GM13976 (cell line): ENCODE measurements around the gene HOXA11.
A peak's percentile ranks its signal among the peaks of the same experiment; 100 is the strongest.

Source experiments
- DNase-seq: peaks from one replicate; pipeline ENCODE4 v3.0.0; 2012; ENCODE audit warnings: low spot score
- in situ Hi-C: fragments of 300-500 bp; cut with MboI; formaldehyde crosslinking; loops from one replicate; pipeline ENCODE4 v1.12.0; 2022; ENCODE audit warnings: low sequenced_read_pairs, mixed read lengths, inconsistent platforms; ENCODE audit not compliant: unreplicated experiment
- TF ChIP-seq, protein P1 (sequence below): IDR thresholded peaks from 2 replicates; pipeline ENCODE4 v1.5.1; 2012; ENCODE audit warnings: borderline replicate concordance, mild to moderate bottlenecking; ENCODE audit not compliant: insufficient read depth; ENCODE audit errors: extremely low read depth, missing control alignments, control extremely low read depth

The HOXA11 gene

DNA sequence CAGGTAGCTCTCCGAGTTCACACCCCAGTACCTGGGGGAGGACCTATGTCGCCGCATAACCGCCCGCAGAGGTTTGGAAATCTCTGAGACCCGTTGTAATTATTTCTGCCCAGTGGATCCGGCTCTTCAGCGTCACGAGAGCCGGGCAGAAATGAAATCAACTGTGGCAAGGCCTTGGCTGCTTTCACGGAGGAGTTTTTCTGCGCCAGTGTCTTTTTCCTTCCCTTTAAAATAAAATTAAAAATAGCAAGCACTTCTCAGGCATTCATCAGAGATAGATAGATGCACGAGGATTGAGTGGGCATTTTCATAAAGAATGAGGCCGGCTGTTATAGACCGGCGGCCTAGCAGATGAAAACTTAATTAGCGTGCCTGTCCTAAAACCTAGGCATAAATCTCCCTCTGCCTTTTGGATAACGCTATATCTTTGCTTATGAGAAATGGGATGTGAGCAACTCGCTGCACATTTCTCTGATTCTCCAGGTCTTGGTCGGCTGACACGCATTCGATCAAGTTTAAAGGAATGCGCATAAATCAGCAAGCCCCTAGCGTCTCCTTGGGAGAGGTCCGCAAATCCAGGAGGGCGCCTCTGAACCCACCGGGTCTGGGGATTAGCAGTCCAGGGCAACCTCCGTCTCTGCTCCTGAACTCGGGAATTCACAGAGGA is 8.4 kb upstream of the HOXA11 start:
- DNase-seq, result no peak
- in situ Hi-C loops, result loop anchor here (10.0 kb wide), 2 partner anchors 51 to 731 kb away; partner anchors contain the start of gene EVX1
- TF ChIP-seq, protein P1, sequence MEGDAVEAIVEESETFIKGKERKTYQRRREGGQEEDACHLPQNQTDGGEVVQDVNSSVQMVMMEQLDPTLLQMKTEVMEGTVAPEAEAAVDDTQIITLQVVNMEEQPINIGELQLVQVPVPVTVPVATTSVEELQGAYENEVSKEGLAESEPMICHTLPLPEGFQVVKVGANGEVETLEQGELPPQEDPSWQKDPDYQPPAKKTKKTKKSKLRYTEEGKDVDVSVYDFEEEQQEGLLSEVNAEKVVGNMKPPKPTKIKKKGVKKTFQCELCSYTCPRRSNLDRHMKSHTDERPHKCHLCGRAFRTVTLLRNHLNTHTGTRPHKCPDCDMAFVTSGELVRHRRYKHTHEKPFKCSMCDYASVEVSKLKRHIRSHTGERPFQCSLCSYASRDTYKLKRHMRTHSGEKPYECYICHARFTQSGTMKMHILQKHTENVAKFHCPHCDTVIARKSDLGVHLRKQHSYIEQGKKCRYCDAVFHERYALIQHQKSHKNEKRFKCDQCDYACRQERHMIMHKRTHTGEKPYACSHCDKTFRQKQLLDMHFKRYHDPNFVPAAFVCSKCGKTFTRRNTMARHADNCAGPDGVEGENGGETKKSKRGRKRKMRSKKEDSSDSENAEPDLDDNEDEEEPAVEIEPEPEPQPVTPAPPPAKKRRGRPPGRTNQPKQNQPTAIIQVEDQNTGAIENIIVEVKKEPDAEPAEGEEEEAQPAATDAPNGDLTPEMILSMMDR, result no peak

DNA sequence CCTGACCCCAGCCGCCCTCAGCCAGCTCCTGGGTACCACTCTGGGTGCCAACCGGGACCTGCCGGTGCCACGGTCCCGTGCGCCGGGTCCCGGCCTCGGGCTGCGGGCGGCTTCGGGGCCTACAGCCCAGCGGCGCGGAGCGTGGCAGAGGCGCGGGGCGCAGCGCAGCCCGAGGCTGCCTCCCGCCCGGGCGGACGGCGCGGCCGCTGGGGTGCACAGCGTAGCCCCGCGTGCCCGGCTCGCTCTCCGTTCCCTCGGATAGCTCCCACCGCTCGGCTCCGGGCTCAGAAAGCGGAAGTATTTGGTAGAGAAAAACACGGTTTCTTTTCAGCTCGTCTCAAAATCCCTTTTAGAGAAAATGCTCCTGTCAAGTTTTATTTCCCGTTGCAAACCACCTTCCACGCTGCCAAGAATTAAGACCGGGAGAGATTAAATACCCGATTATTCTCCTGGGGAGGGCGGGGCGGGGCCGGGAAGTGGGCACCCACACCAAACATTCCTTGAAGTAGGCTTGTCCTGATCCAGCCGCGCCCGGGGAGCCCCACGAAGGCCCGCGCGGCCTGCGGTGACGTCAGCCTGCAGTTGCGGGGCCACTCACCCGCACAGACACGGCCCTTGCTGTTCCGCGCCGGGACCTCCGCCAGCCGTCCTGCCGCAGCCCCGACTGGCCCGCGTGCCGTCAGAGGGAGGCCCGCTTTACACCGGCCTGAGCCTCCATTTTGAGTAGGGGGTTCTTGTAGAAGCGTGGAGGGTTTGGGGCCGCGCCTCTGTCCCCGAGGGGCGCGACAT is 7.7 kb upstream of the HOXA11 start:
- in situ Hi-C loops, result loop anchor here (10.0 kb wide), 2 partner anchors 52 to 732 kb away; partner anchors contain the start of gene EVX1
- peak; percentile 27 for DNase-seq
- TF ChIP-seq, protein P1, result no peak

DNA sequence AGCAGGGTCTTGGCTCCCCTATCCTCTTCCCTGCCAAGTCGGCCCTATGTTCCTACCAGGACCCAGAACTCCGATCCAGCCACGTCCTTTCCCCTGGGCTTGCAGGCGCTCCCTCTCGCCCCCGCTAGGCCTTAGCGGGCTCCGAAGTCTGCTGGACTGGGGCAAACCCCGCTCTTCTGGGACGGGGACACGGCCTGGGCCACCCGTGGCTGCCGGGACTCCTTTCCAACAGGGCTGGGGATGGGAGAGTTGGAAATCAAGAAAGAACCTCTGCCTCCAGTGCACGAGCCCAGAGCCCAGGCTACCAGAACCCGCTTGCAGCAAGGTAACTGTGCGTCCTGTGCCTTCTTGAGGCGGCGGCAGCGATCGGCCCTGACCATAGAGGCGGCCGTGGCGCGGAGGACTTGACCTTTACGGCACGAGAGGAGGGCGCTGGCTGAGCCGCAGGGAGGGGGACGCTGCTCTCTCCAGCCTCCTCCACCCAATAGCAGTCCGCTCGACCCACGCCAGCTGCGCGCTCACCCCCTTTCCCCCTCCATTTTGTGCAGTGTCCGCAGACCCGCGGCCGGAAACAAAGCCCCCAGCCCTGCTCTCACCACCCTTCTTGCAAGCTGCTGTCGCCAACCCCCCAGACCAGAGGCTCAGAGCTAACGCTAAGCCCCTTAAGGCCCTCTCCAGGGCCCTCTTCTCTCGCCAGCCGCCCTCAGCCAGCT is 7.0 kb upstream of the HOXA11 start:
- TF ChIP-seq, protein P1, result no peak
- in situ Hi-C loops, result loop anchor here (10.0 kb wide), 2 partner anchors 53 to 733 kb away; partner anchors contain the start of gene EVX1
- no peak for DNase-seq

DNA sequence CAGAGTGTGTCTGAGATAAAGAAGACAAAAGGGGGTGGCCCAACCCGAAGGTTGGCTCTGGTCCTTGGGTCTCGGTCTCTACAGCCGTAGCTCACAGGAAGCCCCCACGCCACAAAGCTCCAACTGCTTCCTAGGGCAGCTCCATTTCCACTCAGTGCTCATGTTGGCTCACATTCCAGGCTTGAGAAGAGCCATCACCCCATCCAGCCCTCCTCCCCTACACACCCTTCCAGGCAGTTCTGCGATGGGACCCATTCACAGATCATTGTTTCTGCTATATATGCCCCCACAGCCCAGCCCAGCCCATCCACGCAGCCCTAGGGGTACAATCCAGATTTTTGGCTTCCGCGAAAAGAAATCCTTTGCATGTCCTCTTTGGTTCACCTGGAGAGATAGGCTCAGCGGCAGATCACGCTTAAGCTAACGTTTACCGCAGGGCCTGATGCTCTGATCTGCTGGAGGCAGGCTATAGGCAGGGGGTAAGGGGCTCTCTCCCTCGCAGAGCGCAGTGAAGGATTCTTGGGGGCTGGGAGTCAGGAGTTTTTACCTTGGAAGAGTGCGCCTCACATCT is 6.2 kb upstream of the HOXA11 start:
- no peak for DNase-seq
- in situ Hi-C loops, result loop anchor here (10.0 kb wide), 2 partner anchors 54 to 734 kb away; partner anchors contain the start of gene EVX1
- TF ChIP-seq, protein P1, result no peak

DNA sequence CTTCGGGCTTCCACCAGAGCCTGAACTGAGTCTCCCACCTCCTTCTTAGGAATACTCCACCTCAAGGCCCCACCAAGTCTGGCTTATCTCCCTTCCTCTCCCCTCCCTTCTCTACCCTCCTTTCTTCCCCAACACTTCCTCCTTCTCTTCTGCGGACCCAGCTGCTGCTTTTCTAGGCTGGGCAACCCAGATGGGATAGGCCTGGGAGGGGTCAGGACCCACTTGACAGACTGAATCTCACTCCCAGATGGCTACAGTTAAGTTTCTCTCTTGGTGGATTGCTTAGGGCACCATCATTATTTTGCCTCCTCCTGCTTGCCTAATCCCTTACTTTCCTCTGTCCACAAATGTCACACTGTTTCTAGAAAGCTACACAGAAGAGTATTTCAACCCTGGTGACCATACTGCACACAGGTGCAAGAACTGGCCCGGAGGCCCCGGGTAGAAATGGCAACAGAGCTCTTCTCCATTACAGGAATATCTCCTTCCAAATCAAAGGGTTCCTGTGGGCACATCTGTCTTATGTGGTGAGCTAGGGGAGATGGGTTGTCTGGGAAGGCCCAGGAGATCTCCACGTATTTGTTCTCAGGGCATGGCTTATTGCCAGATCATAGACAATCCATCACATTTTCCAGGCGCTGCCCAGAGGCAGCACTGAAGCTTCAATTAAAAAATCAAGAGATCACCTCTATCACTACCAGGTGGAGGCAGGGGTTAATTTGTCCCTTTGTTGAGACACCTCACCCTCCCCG is 5.1 kb upstream of the HOXA11 start:
- TF ChIP-seq, protein P1, result no peak
- in situ Hi-C loops, result loop anchor here (10.0 kb wide), 2 partner anchors 55 to 735 kb away; partner anchors contain the start of gene EVX1
- DNase-seq, result no peak
